SKM-1 treated with dmso at 0.1 percent for 144 hours (cell line): ENCODE results near the gene BID.
A peak's percentile ranks its signal among the peaks of the same experiment; 100 is the strongest.
"Not testable (repeated sequence)": the region's sequence is repeated elsewhere in the genome, so short reads cannot be mapped to it uniquely, and the experiment has no call there.

Experiments
- DNase-seq: peaks from one replicate; lab custom pipeline; 2025; ENCODE audit not compliant: unreplicated experiment; lab: John Stamatoyannopoulos, UW

BID gene

GRCh38 chr22:17770180-17771077, 3.8 kb downstream of the BID start:
- no peak for DNase-seq

- no peak for DNase-seq
These were observed 4.6 kb downstream of the BID start for GRCh38 chr22:17769716-17770082.

- no peak for DNase-seq
These were observed 5.1 kb downstream of the BID start for GRCh38 chr22:17769013-17769715.

GRCh38 chr22:17767233-17768065, 6.8 kb downstream of the BID start:
- DNase-seq = no peak

- DNase-seq = not testable (repeated sequence)
These were observed 9.4 kb downstream of the BID start for GRCh38 chr22:17764852-17765251.

- DNase-seq = no peak
These were observed 10.2 kb downstream of the BID start for GRCh38 chr22:17764036-17764435.

GRCh38 chr22:17763442-17763841, 10.8 kb downstream of the BID start:
- not testable (repeated sequence) for DNase-seq

- DNase-seq = no peak
These were observed 13.2 kb downstream of the BID start for GRCh38 chr22:17761138-17761488.

GRCh38 chr22:17754233-17754925, 19.9 kb downstream of the BID start:
- DNase-seq = no peak

- DNase-seq = no peak
These were observed 20.8 kb downstream of the BID start for GRCh38 chr22:17753401-17753989.

- no peak for DNase-seq
These were observed 22.7 kb downstream of the BID start for GRCh38 chr22:17751596-17751995.

- DNase-seq = no peak
These were observed 24.5 kb downstream of the BID start for GRCh38 chr22:17749605-17750395.

- DNase-seq = no peak
These were observed 25.5 kb downstream of the BID start for GRCh38 chr22:17748555-17749353.

GRCh38 chr22:17746916-17747315, 27.4 kb downstream of the BID start:
- no peak for DNase-seq

GRCh38 chr22:17744430-17744829, 29.8 kb downstream of the BID start:
- DNase-seq = no peak

GRCh38 chr22:17743661-17744411, 30.4 kb downstream of the BID start:
- no peak for DNase-seq

GRCh38 chr22:17742527-17742902, 31.8 kb downstream of the BID start:
- peak; percentile 34 for DNase-seq

GRCh38 chr22:17741866-17742526, 32.3 kb downstream of the BID start:
- no peak for DNase-seq
